HepG2 (cell line): ENCODE results near the gene MISP3. TPM values are rescaled to one million over a fixed set of nuclear protein-coding genes. Genes with fewer than 3 reads are reported as not detected.
A peak's percentile ranks its signal among the peaks of the same experiment; 100 is the strongest.

Source experiments
- HNRNPUL1 ChIP-seq: fragments of 200-400 bp; formaldehyde crosslinking; IDR thresholded peaks from 2 replicates; pipeline ENCODE4 v1.6.1; 2017; ENCODE audit warnings: low read depth, mild to moderate bottlenecking, low read length, moderate library complexity
- HOXA7 ChIP-seq: sonication (generic); formaldehyde crosslinking; IDR thresholded peaks from 2 replicates; pipeline ENCODE4 v1.8.1; 2022; ENCODE audit warnings: mild to moderate bottlenecking, missing genetic modification reagents, moderate library complexity
- PHF5A ChIP-seq: IDR thresholded peaks from one replicate; pipeline ENCODE4 v1.6.1; 2018; ENCODE audit warnings: low read depth, missing genetic modification reagents; ENCODE audit not compliant: unreplicated experiment
- RARG ChIP-seq: sonication (generic); formaldehyde crosslinking; IDR thresholded peaks from 2 replicates; pipeline ENCODE4 v1.4.0; 2020; ENCODE audit warnings: low read depth, mild to moderate bottlenecking, missing genetic modification reagents
- ZBTB42 ChIP-seq: sonication (generic); formaldehyde crosslinking; IDR thresholded peaks from 2 replicates; pipeline ENCODE4 v1.5.0; 2020; ENCODE audit warnings: mild to moderate bottlenecking, missing genetic modification reagents
- ZBTB7A ChIP-seq: sonication (generic); formaldehyde crosslinking; IDR thresholded peaks from 2 replicates; pipeline ENCODE4 v1.8.0; 2022; ENCODE audit warnings: mild to moderate bottlenecking, missing genetic modification reagents
- ZNF20 ChIP-seq: sonication (generic); formaldehyde crosslinking; IDR thresholded peaks from 2 replicates; pipeline ENCODE4 v1.4.0; 2020; ENCODE audit warnings: mild to moderate bottlenecking, moderate library complexity, missing genetic modification reagents
- ZNF432 ChIP-seq: sonication (generic); formaldehyde crosslinking; IDR thresholded peaks from 2 replicates; pipeline ENCODE4 v1.5.0; 2020; ENCODE audit warnings: missing genetic modification reagents, mild to moderate bottlenecking, borderline replicate concordance
- ZNF746 ChIP-seq: sonication (generic); formaldehyde crosslinking; IDR thresholded peaks from 2 replicates; pipeline ENCODE4 v1.8.0; 2022; ENCODE audit warnings: mild to moderate bottlenecking, missing genetic modification reagents
- polyA plus RNA-seq, 8 experiments: library from polyadenylated mRNA; depleted of rRNA in 3 of 8; stranded (reverse) in 7 of 8; unstranded in 1 of 8; fragments of >200 nt; fragmentation: Illumina TruSeq in 4 of 8; extraction: Trizol in 4 of 8; gene quantifications; 2 replicates each; pipeline versions ENCODE4 v1.2.1 to v1.2.3, GENCODE V29; 2011 to 2016; ENCODE audit warnings: low read depth in 4 of 8, missing spikeins in 1 of 8, mixed read lengths in 1 of 8; ENCODE audit not compliant: insufficient read depth in 1 of 8
- total RNA-seq, 5 experiments: library from RNA; depleted of rRNA; stranded (reverse); fragments of >200 nt; fragmentation: Illumina TruSeq; extraction: Trizol; gene quantifications; 2 replicates each; pipeline ENCODE4 v1.2.3, GENCODE V29; 2016; ENCODE audit warnings: low read depth in 1 of 5
- TF ChIP-seq, protein P1 (sequence below): sonication (generic); formaldehyde crosslinking; IDR thresholded peaks from 2 replicates; pipeline ENCODE4 v1.4.0; 2020; ENCODE audit warnings: missing genetic modification reagents
- TF ChIP-seq, protein P2 (sequence below): sonication (generic); formaldehyde crosslinking; IDR thresholded peaks from 2 replicates; pipeline ENCODE4 v1.4.0; 2020; ENCODE audit warnings: missing genetic modification reagents
- TF ChIP-seq, protein P3 (sequence below): sonication (generic); formaldehyde crosslinking; IDR thresholded peaks from 2 replicates; pipeline ENCODE4 v1.4.0; 2020; ENCODE audit warnings: missing genetic modification reagents, low read depth, mild to moderate bottlenecking, borderline replicate concordance
- TF ChIP-seq, protein P4 (sequence below): sonication (generic); formaldehyde crosslinking; IDR thresholded peaks from 2 replicates; pipeline ENCODE4 v1.8.0; 2022; ENCODE audit warnings: mild to moderate bottlenecking, missing genetic modification reagents, borderline replicate concordance

The MISP3 gene
- total and polyA plus RNA-seq, 2 of the 13 experiments (the other 11 are each of a cell fraction or from before 2014, with no cell fraction given), result 2.5 to 5.4 TPM

DNA sequence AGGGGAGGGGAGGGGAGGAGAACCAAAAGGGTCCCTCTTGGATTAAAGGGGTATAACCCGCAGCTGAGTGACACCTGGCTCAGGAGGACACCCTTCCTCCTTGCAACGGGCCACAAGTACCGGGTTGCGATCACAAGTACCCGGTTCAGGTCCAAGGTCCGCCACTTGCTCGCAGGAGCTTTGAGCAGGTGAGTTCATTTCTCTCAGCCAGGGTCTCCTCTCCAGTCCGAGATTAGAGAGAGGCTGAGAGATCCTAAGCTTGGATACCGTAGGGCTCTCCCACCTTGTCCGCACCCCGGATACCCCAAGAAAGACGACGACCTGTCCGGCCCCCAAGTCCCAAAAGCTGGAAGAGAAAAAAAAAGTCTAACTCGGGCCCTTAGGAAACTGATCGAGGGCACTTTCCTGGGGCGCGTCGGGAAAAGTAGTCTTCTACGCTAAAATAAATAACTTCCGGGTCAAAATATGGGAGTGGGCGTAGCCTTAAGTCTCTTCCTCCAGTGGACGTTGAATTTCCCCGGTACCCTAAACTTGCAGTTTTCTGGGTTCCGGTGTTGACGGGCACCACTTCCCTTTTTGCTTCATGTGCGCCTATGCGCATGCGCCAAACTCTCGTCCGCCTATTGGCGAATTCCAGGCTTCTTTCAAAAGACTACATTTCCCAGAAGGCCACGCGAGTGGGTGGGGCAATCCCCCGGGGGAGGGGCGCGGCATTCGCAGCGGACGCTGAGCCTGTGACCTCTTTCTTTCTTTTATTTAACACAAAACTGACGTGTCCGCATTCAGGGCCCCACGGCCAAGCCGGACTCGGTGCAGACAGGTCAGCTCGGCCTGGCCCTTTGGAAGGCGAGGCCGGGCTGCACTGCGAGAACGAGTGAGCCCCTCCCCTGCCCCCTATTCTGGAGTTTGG is 8.6 kb downstream of the MISP3 start (continued):
- TF ChIP-seq, protein P1, sequence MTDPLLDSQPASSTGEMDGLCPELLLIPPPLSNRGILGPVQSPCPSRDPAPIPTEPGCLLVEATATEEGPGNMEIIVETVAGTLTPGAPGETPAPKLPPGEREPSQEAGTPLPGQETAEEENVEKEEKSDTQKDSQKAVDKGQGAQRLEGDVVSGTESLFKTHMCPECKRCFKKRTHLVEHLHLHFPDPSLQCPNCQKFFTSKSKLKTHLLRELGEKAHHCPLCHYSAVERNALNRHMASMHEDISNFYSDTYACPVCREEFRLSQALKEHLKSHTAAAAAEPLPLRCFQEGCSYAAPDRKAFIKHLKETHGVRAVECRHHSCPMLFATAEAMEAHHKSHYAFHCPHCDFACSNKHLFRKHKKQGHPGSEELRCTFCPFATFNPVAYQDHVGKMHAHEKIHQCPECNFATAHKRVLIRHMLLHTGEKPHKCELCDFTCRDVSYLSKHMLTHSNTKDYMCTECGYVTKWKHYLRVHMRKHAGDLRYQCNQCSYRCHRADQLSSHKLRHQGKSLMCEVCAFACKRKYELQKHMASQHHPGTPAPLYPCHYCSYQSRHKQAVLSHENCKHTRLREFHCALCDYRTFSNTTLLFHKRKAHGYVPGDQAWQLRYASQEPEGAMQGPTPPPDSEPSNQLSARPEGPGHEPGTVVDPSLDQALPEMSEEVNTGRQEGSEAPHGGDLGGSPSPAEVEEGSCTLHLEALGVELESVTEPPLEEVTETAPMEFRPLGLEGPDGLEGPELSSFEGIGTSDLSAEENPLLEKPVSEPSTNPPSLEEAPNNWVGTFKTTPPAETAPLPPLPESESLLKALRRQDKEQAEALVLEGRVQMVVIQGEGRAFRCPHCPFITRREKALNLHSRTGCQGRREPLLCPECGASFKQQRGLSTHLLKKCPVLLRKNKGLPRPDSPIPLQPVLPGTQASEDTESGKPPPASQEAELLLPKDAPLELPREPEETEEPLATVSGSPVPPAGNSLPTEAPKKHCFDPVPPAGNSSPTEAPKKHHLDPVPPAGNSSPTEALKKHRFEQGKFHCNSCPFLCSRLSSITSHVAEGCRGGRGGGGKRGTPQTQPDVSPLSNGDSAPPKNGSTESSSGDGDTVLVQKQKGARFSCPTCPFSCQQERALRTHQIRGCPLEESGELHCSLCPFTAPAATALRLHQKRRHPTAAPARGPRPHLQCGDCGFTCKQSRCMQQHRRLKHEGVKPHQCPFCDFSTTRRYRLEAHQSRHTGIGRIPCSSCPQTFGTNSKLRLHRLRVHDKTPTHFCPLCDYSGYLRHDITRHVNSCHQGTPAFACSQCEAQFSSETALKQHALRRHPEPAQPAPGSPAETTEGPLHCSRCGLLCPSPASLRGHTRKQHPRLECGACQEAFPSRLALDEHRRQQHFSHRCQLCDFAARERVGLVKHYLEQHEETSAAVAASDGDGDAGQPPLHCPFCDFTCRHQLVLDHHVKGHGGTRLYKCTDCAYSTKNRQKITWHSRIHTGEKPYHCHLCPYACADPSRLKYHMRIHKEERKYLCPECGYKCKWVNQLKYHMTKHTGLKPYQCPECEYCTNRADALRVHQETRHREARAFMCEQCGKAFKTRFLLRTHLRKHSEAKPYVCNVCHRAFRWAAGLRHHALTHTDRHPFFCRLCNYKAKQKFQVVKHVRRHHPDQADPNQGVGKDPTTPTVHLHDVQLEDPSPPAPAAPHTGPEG (CRISPR knock-in tag), result peak; percentile 31; the same call in 1 of the 2 replicates
- TF ChIP-seq ZNF746 (CRISPR knock-in tag), result peak; percentile 78; the same call in 1 of the 2 replicates
- TF ChIP-seq RARG (CRISPR knock-in tag), result no peak
- TF ChIP-seq, protein P2, sequence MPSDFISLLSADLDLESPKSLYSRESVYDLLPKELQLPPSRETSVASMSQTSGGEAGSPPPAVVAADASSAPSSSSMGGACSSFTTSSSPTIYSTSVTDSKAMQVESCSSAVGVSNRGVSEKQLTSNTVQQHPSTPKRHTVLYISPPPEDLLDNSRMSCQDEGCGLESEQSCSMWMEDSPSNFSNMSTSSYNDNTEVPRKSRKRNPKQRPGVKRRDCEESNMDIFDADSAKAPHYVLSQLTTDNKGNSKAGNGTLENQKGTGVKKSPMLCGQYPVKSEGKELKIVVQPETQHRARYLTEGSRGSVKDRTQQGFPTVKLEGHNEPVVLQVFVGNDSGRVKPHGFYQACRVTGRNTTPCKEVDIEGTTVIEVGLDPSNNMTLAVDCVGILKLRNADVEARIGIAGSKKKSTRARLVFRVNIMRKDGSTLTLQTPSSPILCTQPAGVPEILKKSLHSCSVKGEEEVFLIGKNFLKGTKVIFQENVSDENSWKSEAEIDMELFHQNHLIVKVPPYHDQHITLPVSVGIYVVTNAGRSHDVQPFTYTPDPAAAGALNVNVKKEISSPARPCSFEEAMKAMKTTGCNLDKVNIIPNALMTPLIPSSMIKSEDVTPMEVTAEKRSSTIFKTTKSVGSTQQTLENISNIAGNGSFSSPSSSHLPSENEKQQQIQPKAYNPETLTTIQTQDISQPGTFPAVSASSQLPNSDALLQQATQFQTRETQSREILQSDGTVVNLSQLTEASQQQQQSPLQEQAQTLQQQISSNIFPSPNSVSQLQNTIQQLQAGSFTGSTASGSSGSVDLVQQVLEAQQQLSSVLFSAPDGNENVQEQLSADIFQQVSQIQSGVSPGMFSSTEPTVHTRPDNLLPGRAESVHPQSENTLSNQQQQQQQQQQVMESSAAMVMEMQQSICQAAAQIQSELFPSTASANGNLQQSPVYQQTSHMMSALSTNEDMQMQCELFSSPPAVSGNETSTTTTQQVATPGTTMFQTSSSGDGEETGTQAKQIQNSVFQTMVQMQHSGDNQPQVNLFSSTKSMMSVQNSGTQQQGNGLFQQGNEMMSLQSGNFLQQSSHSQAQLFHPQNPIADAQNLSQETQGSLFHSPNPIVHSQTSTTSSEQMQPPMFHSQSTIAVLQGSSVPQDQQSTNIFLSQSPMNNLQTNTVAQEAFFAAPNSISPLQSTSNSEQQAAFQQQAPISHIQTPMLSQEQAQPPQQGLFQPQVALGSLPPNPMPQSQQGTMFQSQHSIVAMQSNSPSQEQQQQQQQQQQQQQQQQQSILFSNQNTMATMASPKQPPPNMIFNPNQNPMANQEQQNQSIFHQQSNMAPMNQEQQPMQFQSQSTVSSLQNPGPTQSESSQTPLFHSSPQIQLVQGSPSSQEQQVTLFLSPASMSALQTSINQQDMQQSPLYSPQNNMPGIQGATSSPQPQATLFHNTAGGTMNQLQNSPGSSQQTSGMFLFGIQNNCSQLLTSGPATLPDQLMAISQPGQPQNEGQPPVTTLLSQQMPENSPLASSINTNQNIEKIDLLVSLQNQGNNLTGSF, result peak; percentile 65; the same call in 1 of the 2 replicates
- TF ChIP-seq HNRNPUL1, result no peak
- no peak for TF ChIP-seq ZNF432 (CRISPR knock-in tag)
- no peak for TF ChIP-seq ZBTB7A
- no peak for TF ChIP-seq PHF5A
- TF ChIP-seq, protein P3, sequence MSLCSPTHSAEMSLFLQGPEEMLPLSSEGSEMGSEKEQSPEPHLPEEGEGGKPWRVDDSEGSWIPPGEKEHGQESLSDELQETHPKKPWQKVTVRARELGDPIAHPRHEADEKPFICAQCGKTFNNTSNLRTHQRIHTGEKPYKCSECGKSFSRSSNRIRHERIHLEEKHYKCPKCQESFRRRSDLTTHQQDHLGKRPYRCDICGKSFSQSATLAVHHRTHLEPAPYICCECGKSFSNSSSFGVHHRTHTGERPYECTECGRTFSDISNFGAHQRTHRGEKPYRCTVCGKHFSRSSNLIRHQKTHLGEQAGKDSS (CRISPR knock-in tag), result 0 out of 2 replicates have a peak, but pooled peaks have one; percentile 18
- TF ChIP-seq ZNF20 (CRISPR knock-in tag), result 0 out of 2 replicates have a peak, but pooled peaks have one; percentile 55
- TF ChIP-seq ZBTB42, result 0 out of 2 replicates have a peak, but pooled peaks have one; percentile 15
- TF ChIP-seq HOXA7, result no peak
- TF ChIP-seq, protein P4, sequence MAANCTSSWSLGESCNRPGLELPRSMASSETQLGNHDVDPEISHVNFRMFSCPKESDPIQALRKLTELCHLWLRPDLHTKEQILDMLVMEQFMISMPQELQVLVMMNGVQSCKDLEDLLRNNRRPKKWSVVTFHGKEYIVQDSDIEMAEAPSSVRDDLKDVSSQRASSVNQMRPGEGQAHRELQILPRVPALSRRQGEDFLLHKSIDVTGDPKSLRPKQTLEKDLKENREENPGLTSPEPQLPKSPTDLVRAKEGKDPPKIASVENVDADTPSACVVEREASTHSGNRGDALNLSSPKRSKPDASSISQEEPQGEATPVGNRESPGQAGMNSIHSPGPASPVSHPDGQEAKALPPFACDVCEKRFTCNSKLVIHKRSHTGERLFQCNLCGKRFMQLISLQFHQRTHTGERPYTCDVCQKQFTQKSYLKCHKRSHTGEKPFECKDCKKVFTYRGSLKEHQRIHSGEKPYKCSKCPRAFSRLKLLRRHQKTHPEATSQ, result 0 out of 2 replicates have a peak, but pooled peaks have one; percentile 23
